CD4-positive, alpha-beta T cell treated with Interleukin-15 for 4 hours (primary cell): ENCODE data around the gene SERPINA12.
"Not testable (repeated sequence)": the region's sequence is repeated elsewhere in the genome, so short reads cannot be mapped to it uniquely, and the experiment has no call there.

Experiments used
- DNase-seq: peaks from one replicate; pipeline ENCODE4 v3.0.0-alpha.2; 2020; ENCODE audit warnings: low spot score

Gene SERPINA12

GRCh38 chr14:94538070-94538740 is 28.9 kb upstream of the SERPINA12 start:
- no peak for DNase-seq

- DNase-seq = no peak
These were observed 27.6 kb upstream of the SERPINA12 start for GRCh38 chr14:94536836-94537235.

GRCh38 chr14:94535506-94535905 is 26.2 kb upstream of the SERPINA12 start:
- DNase-seq = no peak

- no peak for DNase-seq
These were observed 23.2 kb upstream of the SERPINA12 start for GRCh38 chr14:94532447-94532846.

- no peak for DNase-seq
These were observed 21.9 kb upstream of the SERPINA12 start for GRCh38 chr14:94531187-94531586.

- DNase-seq = no peak
These were observed 14.8 kb upstream of the SERPINA12 start for GRCh38 chr14:94524093-94524492.

GRCh38 chr14:94523265-94523664 is 14.0 kb upstream of the SERPINA12 start:
- DNase-seq = no peak

- DNase-seq = no peak
These were observed 13.0 kb upstream of the SERPINA12 start for GRCh38 chr14:94522115-94522724.

GRCh38 chr14:94521375-94522114 is 12.3 kb upstream of the SERPINA12 start:
- no peak for DNase-seq

- DNase-seq = no peak
These were observed 8.5 kb upstream of the SERPINA12 start for GRCh38 chr14:94517641-94518257.

GRCh38 chr14:94517248-94517640 is 8.0 kb upstream of the SERPINA12 start:
- no peak for DNase-seq

GRCh38 chr14:94515856-94516255 is 6.6 kb upstream of the SERPINA12 start:
- DNase-seq = no peak

- no peak for DNase-seq
These were observed 6.2 kb upstream of the SERPINA12 start for GRCh38 chr14:94515426-94515825.

GRCh38 chr14:94514351-94514750 is 5.1 kb upstream of the SERPINA12 start:
- no peak for DNase-seq

- DNase-seq = not testable (repeated sequence)
These were observed 1.2 kb upstream of the SERPINA12 start for GRCh38 chr14:94510481-94510880.

- no peak for DNase-seq
These were observed 3.6 kb downstream of the SERPINA12 start for GRCh38 chr14:94505641-94506040.

- DNase-seq = no peak
These were observed 4.1 kb downstream of the SERPINA12 start for GRCh38 chr14:94505206-94505605.

GRCh38 chr14:94501588-94502516 is 7.4 kb downstream of the SERPINA12 start:
- DNase-seq = no peak

- no peak for DNase-seq
These were observed 9.0 kb downstream of the SERPINA12 start for GRCh38 chr14:94500264-94500663.

- DNase-seq = no peak
These were observed 9.6 kb downstream of the SERPINA12 start for GRCh38 chr14:94499673-94500072.

GRCh38 chr14:94498215-94498614 is 11.1 kb downstream of the SERPINA12 start:
- DNase-seq = no peak

GRCh38 chr14:94494085-94494484 is 15.2 kb downstream of the SERPINA12 start:
- DNase-seq = no peak
